A673 (cell line): Measurements from ENCODE around the gene RHEB. TPM values are rescaled to one million over a fixed set of nuclear protein-coding genes. Genes with fewer than 3 reads are reported as not detected.

Experiments
- BruUV-seq: library from RNA; stranded (reverse); fragments of 400-500 nt; replicated peaks from 2 replicates; lab custom pipeline; 2021; lab: Mats Ljungman, UMichigan
- CTCF ChIA-PET: fragments of 300-600 bp; sonication (Branson Sonifier 250); formaldehyde crosslinking; loops from one replicate; lab custom pipeline; 2022; ENCODE audit warnings: antibody characterized with exemption; lab: Charles Lee
- POLR2A ChIA-PET: fragments of 300-600 bp; sonication (Branson Sonifier 250); formaldehyde crosslinking; loops from one replicate; lab custom pipeline; 2022; ENCODE audit warnings: antibody characterized with exemption; ENCODE audit not compliant: low non-redundant PET; lab: Charles Lee
- DNase-seq: peaks from one replicate; pipeline ENCODE4 v3.0.0-alpha.2; 2015; ENCODE audit warnings: low spot score
- H3K27ac ChIP-seq: fragments of 200-600 bp; sonication (generic); 2 replicates; pipeline ENCODE4 v1.5.1; 2016; ENCODE audit warnings: mixed run types, low read depth, mild to moderate bottlenecking, mixed read lengths, antibody characterized with exemption, low read length; ENCODE audit not compliant: poor library complexity, severe bottlenecking
- H3K27me3 ChIP-seq: fragments of 200-600 bp; sonication (generic); replicated peaks from 2 replicates; pipeline ENCODE4 v1.6.1; 2017; ENCODE audit warnings: mixed run types, low read depth, mild to moderate bottlenecking, mixed read lengths, antibody characterized with exemption, low read length; ENCODE audit not compliant: insufficient read depth, poor library complexity
- H3K36me3 ChIP-seq: fragments of 200-600 bp; sonication (generic); 2 replicates; pipeline ENCODE4 v1.6.1; 2016; ENCODE audit warnings: mixed run types, mild to moderate bottlenecking, mixed read lengths, antibody characterized with exemption, low read length; ENCODE audit not compliant: insufficient read depth, poor library complexity, severe bottlenecking
- H3K4me1 ChIP-seq: fragments of 200-600 bp; sonication (generic); 2 replicates; pipeline ENCODE4 v1.6.1; 2017; ENCODE audit warnings: mixed run types, mild to moderate bottlenecking, mixed read lengths, antibody characterized with exemption, low read length; ENCODE audit not compliant: insufficient read depth, poor library complexity, severe bottlenecking
- H3K4me3 ChIP-seq: fragments of 200-600 bp; sonication (generic); 2 replicates; pipeline ENCODE4 v1.5.1; 2016; ENCODE audit warnings: low read depth, mixed run types, mild to moderate bottlenecking, mixed read lengths, low read length; ENCODE audit not compliant: poor library complexity, severe bottlenecking
- H3K9me3 ChIP-seq: fragments of 200-600 bp; sonication (generic); 2 replicates; pipeline ENCODE4 v1.6.1; 2016; ENCODE audit warnings: mixed run types, low read depth, mild to moderate bottlenecking, mixed read lengths, antibody characterized with exemption, low read length; ENCODE audit not compliant: poor library complexity, severe bottlenecking
- CTCF ChIP-seq: fragments of 300-800, 200-600 bp; sonication (generic); conservative IDR thresholded peaks from 2 replicates; pipeline ENCODE4 v1.5.1; 2017; ENCODE audit warnings: low read depth, mild to moderate bottlenecking, antibody characterized with exemption, low read length, moderate library complexity, mixed read lengths
- EZH2 ChIP-seq: fragments of 200-600 bp; sonication (generic); IDR thresholded peaks from 2 replicates; pipeline ENCODE4 v1.6.1; 2017; ENCODE audit warnings: borderline replicate concordance, low read depth, mild to moderate bottlenecking, mixed read lengths, antibody characterized with exemption, low read length; ENCODE audit not compliant: poor library complexity, severe bottlenecking
- intact Hi-C: fragments of 100-400 bp; cut with micrococcal nuclease; formaldehyde crosslinking; loops from one replicate; pipeline ENCODE4 v1.10.0; 2022; ENCODE audit not compliant: unreplicated experiment
- total RNA-seq: library from RNA; stranded (reverse); gene quantifications from 2 replicates; pipeline ENCODE4 v1.2.3, GENCODE V29; 2021

RHEB gene
- total RNA-seq, 1 experiment from 2014 or later: 136 TPM

GRCh38 chr7:151518105-151518946, 1.4 kb downstream of the RHEB start:
- Histone ChIP-seq H3K36me3 (no peaks in the 10 kb centered on the region), H3K27ac (peak overlapping the region; percentile 96), H3K9me3 (no peaks in the 10 kb centered on the region), H3K4me3 (peak overlapping the region; percentile 94), H3K4me1 (peaks cover 9% of the 10 kb centered on the region), H3K27me3 (no peaks in the 10 kb centered on the region)
- ChIA-PET POLR2A (no interaction called here), CTCF (no interaction called here)
- BruUV-seq: no TSS peak
- intact Hi-C loops: no loop called here
- TF ChIP-seq EZH2 (no peak), CTCF (no peak)
- DNase-seq: peak; percentile 29

- BruUV-seq: no TSS peak
- intact Hi-C loops: no loop called here
- Histone ChIP-seq H3K4me1 (peaks cover 9% of the 10 kb centered on the region), H3K9me3 (no peaks in the 10 kb centered on the region), H3K4me3 (peak overlapping the region; percentile 94), H3K27me3 (no peaks in the 10 kb centered on the region), H3K36me3 (no peaks in the 10 kb centered on the region), H3K27ac (peak overlapping the region; percentile 96)
- ChIA-PET POLR2A (no interaction called here), CTCF (interaction anchor here (0.6 kb wide), 1 partner anchor 56 kb away, joined by 3 read pairs; no protein-coding TSS in a partner anchor)
- DNase-seq: no peak
- no peak for TF ChIP-seq EZH2
- no peak for TF ChIP-seq CTCF
These were observed 2.0 kb downstream of the RHEB start for GRCh38 chr7:151517601-151518104.

GRCh38 chr7:151515276-151515565, 4.5 kb downstream of the RHEB start:
- Histone ChIP-seq H3K4me1 (peaks cover 9% of the 10 kb centered on the region), H3K4me3 (no peak overlapping the region), H3K27me3 (no peaks in the 10 kb centered on the region), H3K36me3 (no peaks in the 10 kb centered on the region), H3K27ac (no peak overlapping the region), H3K9me3 (no peaks in the 10 kb centered on the region)
- intact Hi-C loops: no loop called here
- POLR2A ChIA-PET: interaction anchor here (0.6 kb wide), 1 partner anchor 144 kb away, joined by 3 read pairs; no protein-coding TSS in a partner anchor
- CTCF ChIA-PET: no interaction called here
- no peak for DNase-seq
- TF ChIP-seq EZH2: no peak
- TF ChIP-seq CTCF: no peak
- BruUV-seq: no TSS peak
